ENCODE results near the gene KRTAP13-4.

Gene KRTAP13-4

GRCh38 chr21:30430170-30430655 lies at the start of gene KRTAP13-4:
Gene KRTAP13-4, plus strand, starts transcription at chr21:30430220. Its CDS starts 56 bp downstream, at chr21:30430276.
- DNase-seq: no peak

- no peak for DNase-seq
Measured at GRCh38 chr21:30382201-30382600, 47.8 kb upstream of the KRTAP13-4 start.

- no peak for DNase-seq
Measured at GRCh38 chr21:30391492-30392025, 38.5 kb upstream of the KRTAP13-4 start.

GRCh38 chr21:30395731-30396130 lies 34.3 kb upstream of the KRTAP13-4 start, which contains the start of gene KRTAP13-1:
Gene KRTAP13-1, plus strand, starts transcription at chr21:30396031. Its CDS starts 56 bp downstream, at chr21:30396087.
- DNase-seq: no peak

- peak; percentile 75 for DNase-seq
Measured at GRCh38 chr21:30408782-30409494, 21.1 kb upstream of the KRTAP13-4 start.

GRCh38 chr21:30415993-30416392 lies 14.0 kb upstream of the KRTAP13-4 start:
- DNase-seq: no peak

GRCh38 chr21:30425826-30426225 lies 4.2 kb upstream of the KRTAP13-4 start, which contains the start of gene KRTAP13-3:
Gene KRTAP13-3, minus strand, starts transcription at chr21:30425926. Its CDS starts 14 bp downstream, at chr21:30425912.
- no peak for DNase-seq

GRCh38 chr21:30426731-30427130 lies 3.3 kb upstream of the KRTAP13-4 start:
- no peak for DNase-seq

GRCh38 chr21:30434033-30434631 lies 4.1 kb downstream of the KRTAP13-4 start:
- DNase-seq: peak; percentile 21

GRCh38 chr21:30437010-30437565 lies 7.1 kb downstream of the KRTAP13-4 start:
- no peak for DNase-seq

- no peak for DNase-seq
Measured at GRCh38 chr21:30439975-30440374, 10.0 kb downstream of the KRTAP13-4 start, which contains the start of gene KRTAP15-1. Gene KRTAP15-1, plus strand, starts transcription at chr21:30440275. Its CDS starts 53 bp downstream, at chr21:30440328.

- no peak for DNase-seq
Measured at GRCh38 chr21:30443226-30443625, 13.2 kb downstream of the KRTAP13-4 start.

- DNase-seq: no peak
Measured at GRCh38 chr21:30444204-30444603, 14.2 kb downstream of the KRTAP13-4 start.

GRCh38 chr21:30447056-30447455 lies 17.0 kb downstream of the KRTAP13-4 start:
- DNase-seq: no peak

GRCh38 chr21:30448514-30448913 lies 18.5 kb downstream of the KRTAP13-4 start:
- DNase-seq: no peak

GRCh38 chr21:30463713-30464112 lies 33.7 kb downstream of the KRTAP13-4 start:
- peak; percentile 6 for DNase-seq

- DNase-seq: no peak
Measured at GRCh38 chr21:30468900-30469714, 39.1 kb downstream of the KRTAP13-4 start.

GRCh38 chr21:30478004-30478403 lies 48.0 kb downstream of the KRTAP13-4 start:
- DNase-seq: no peak

- no peak for DNase-seq
Measured at GRCh38 chr21:30479259-30479658, 49.2 kb downstream of the KRTAP13-4 start.

GRCh38 chr21:30480145-30480544 lies 50.1 kb downstream of the KRTAP13-4 start, which contains the start of gene KRTAP19-1:
Gene KRTAP19-1, minus strand, starts transcription at chr21:30480367. Its CDS starts 50 bp downstream, at chr21:30480317.
- DNase-seq: no peak

All from NCI-H226 (cell line).